SK-N-SH (cell line): ENCODE measurements around the gene ZNF385C. TPM values are rescaled to one million over a fixed set of nuclear protein-coding genes. Genes with fewer than 3 reads are reported as not detected.

ENCODE experiments used
- CTCF ChIA-PET: fragments of 300-600, 350-600 bp; formaldehyde crosslinking; extraction: SDS; loops from one replicate; lab custom pipeline; 2021; lab: Yijun Ruan, JAX
- POLR2A ChIA-PET: fragments of 350-600 bp; sonication (Branson Sonifier 250); formaldehyde crosslinking; extraction: SDS; loops from one replicate; lab custom pipeline; 2020; ENCODE audit warnings: antibody characterized with exemption, inconsistent platforms; lab: Yijun Ruan, JAX
- DNase-seq: peaks from one replicate; pipeline ENCODE4 v3.0.0; 2012
- H2AFZ ChIP-seq: fragments of 200-600 bp; sonication (generic); 2 replicates; pipeline ENCODE4 v1.8.1; 2016; ENCODE audit warnings: antibody characterized with exemption, mild to moderate bottlenecking, low read depth
- H3F3A ChIP-seq: fragments of 200-600 bp; sonication (generic); replicated peaks from 2 replicates; pipeline ENCODE3; 2016; ENCODE audit warnings: antibody characterized with exemption, mild to moderate bottlenecking; ENCODE audit not compliant: insufficient read depth
- H3K27ac ChIP-seq, 2 experiments: fragments of 200-500 bp in 1 of 2; fragments of 200-600 bp in 1 of 2; sonication (Bioruptor generic) in 1 of 2; sonication (generic), shearing (Covaris generic) in 1 of 2; 2 replicates each; pipeline versions ENCODE4 v1.5.1 to v1.6.1; 2014 to 2016; ENCODE audit warnings: low read depth in 2 of 2, inconsistent platforms in 1 of 2, low read length in 1 of 2, mild to moderate bottlenecking in 1 of 2, mixed read lengths in 1 of 2
- H3K27me3 ChIP-seq: fragments of 200-600 bp; sonication (generic), shearing (Covaris generic); 2 replicates; pipeline ENCODE4 v1.6.1; 2016; ENCODE audit warnings: mixed run types; ENCODE audit not compliant: insufficient read depth
- H3K36me3 ChIP-seq, 2 experiments: fragments of 200-500 bp in 1 of 2; fragments of 200-600 bp in 1 of 2; sonication (Bioruptor generic) in 1 of 2; sonication (generic) in 1 of 2; replicated peaks in 1 of 2; 2 replicates each; pipeline versions ENCODE3 to v1.5.1; 2014 to 2016; ENCODE audit warnings: low read length in 1 of 2, mild to moderate bottlenecking in 1 of 2; ENCODE audit not compliant: insufficient read depth in 2 of 2, control insufficient read depth in 1 of 2
- H3K4me1 ChIP-seq, 2 experiments: fragments of 200-500 bp in 1 of 2; fragments of 200-600 bp in 1 of 2; sonication (Bioruptor generic) in 1 of 2; sonication (generic), shearing (Covaris generic) in 1 of 2; 2 replicates each; pipeline versions ENCODE4 v1.5.1 to v1.6.1; 2014 to 2016; ENCODE audit warnings: low read depth in 1 of 2, low read length in 1 of 2, mixed run types in 1 of 2; ENCODE audit not compliant: insufficient read depth in 2 of 2, control insufficient read depth in 1 of 2
- H3K4me2 ChIP-seq: fragments of 200-600 bp; sonication (generic), shearing (Covaris generic); 2 replicates; pipeline ENCODE4 v1.6.1; 2017; ENCODE audit warnings: mixed run types
- H3K4me3 ChIP-seq, 2 experiments: fragments of 200-500 bp in 1 of 2; fragments of 200-600 bp in 1 of 2; sonication (Bioruptor generic) in 1 of 2; sonication (generic), shearing (Covaris generic) in 1 of 2; 2 replicates each; pipeline versions ENCODE4 v1.5.1 to v1.8.1; 2014 to 2016; ENCODE audit warnings: low read depth in 2 of 2, inconsistent platforms in 1 of 2, low read length in 1 of 2, mild to moderate bottlenecking in 1 of 2, mixed read lengths in 1 of 2, moderate library complexity in 1 of 2
- H3K79me2 ChIP-seq: fragments of 200-600 bp; sonication (generic); 2 replicates; pipeline ENCODE4 v1.8.1; 2017; ENCODE audit warnings: mild to moderate bottlenecking; ENCODE audit not compliant: insufficient read depth
- H3K9ac ChIP-seq: fragments of 200-600 bp; sonication (generic); 2 replicates; pipeline ENCODE4 v1.6.1; 2017; ENCODE audit warnings: mixed run types
- H3K9me2 ChIP-seq: fragments of 200-600 bp; sonication (generic); 2 replicates; pipeline ENCODE4 v1.6.1; 2017; ENCODE audit warnings: mixed run types
- H3K9me3 ChIP-seq: fragments of 200-600 bp; sonication (generic); 2 replicates; pipeline ENCODE4 v1.6.1; 2017; ENCODE audit warnings: mixed run types, mild to moderate bottlenecking, moderate library complexity
- H4K20me1 ChIP-seq: fragments of 200-600 bp; sonication (generic); 2 replicates; pipeline ENCODE4 v1.6.1; 2017; ENCODE audit warnings: mild to moderate bottlenecking, mixed run types; ENCODE audit not compliant: insufficient read depth
- FOXM1 ChIP-seq: IDR thresholded peaks from 2 replicates; pipeline ENCODE4 v1.4.0; 2012; ENCODE audit warnings: low read depth, mild to moderate bottlenecking
- GATA2 ChIP-seq: sonication (generic); formaldehyde crosslinking; IDR thresholded peaks from 2 replicates; pipeline ENCODE4 v1.5.0; 2020; ENCODE audit warnings: mild to moderate bottlenecking, missing genetic modification reagents
- POLR2AphosphoS5 ChIP-seq: IDR thresholded peaks from 2 replicates; pipeline ENCODE4 v1.6.1; 2012; ENCODE audit warnings: low read depth, low read length
- ZBTB33 ChIP-seq: IDR thresholded peaks from 2 replicates; pipeline ENCODE4 v1.4.0; 2012; ENCODE audit warnings: low read depth, borderline replicate concordance
- WGBS: methylation state at CpG from one replicate; pipeline ENCODE4 v1.1.6; 2017; ENCODE audit warnings: low lambda C conversion rate; 5-methylcytosine and 5-hydroxymethylcytosine counted together
- polyA plus RNA-seq, 3 experiments: library from polyadenylated mRNA; depleted of rRNA; stranded (reverse); fragments of >200 nt; gene quantifications; 2 replicates each; pipeline ENCODE4 v1.2.3, GENCODE V29; 2012

ZNF385C gene
- polyA plus RNA-seq, 1 of the 3 experiments (the other 2 are of a cell fraction), result 0.05 TPM

GRCh38 chr17:42124256-42124655, 26.0 kb upstream of the ZNF385C start:
- no peaks in the 10 kb centered on the region for H3K9me3 ChIP-seq
- H3K27me3 ChIP-seq, result no peaks in the 10 kb centered on the region
- H3K9ac ChIP-seq, result no peak overlapping the region
- ChIA-PET CTCF (no interaction called here), POLR2A (no interaction called here)
- peaks cover 0 to 11% of the 10 kb centered on the region in 2 experiments; a peak in 1 of 4 replicates for H3K4me1 ChIP-seq
- no peaks in the 10 kb centered on the region for H3K9me2 ChIP-seq
- 0 out of 2 replicates have a peak, but pooled peaks cover 5% of the 10 kb centered on the region for H3K79me2 ChIP-seq
- WGBS, result 95% methylated on average over 3 of the region's 3 CpGs
- H3F3A ChIP-seq, result peaks cover 3% of the 10 kb centered on the region
- no peak overlapping the region for H3K4me3 ChIP-seq
- no peak overlapping the region for H3K27ac ChIP-seq
- TF ChIP-seq FOXM1, result no peak
- no peak for TF ChIP-seq ZBTB33
- no peak overlapping the region for H3K4me2 ChIP-seq
- no peak for DNase-seq
- no peaks in the 10 kb centered on the region for H4K20me1 ChIP-seq
- no peak overlapping the region for H2AFZ ChIP-seq
- peaks cover 22 to 34% of the 10 kb centered on the region in 2 experiments for H3K36me3 ChIP-seq

GRCh38 chr17:42122371-42123303, 24.4 kb upstream of the ZNF385C start, which contains the start of gene HSPB9:
Gene HSPB9, plus strand, starts transcription at chr17:42122804. Its CDS starts 47 bp downstream, at chr17:42122851.
- H2AFZ ChIP-seq, result no peak within 1 kb of the TSS
- H3K4me2 ChIP-seq, result no peak within 1 kb of the TSS; the same call in 1 of the 2 replicates
- POLR2A ChIA-PET, result no interaction called here
- H3K36me3 ChIP-seq, result peaks cover 19 to 34% of the 10 kb centered on the region in 2 experiments
- no peaks in the 10 kb centered on the region for H3K79me2 ChIP-seq
- peak; percentile 16; the same call in 1 of the 2 replicates for TF ChIP-seq POLR2AphosphoS5
- TF ChIP-seq GATA2 (CRISPR knock-in tag), result no peak
- TF ChIP-seq, all 33 proteins: peak for 1
- no peak for DNase-seq
- H4K20me1 ChIP-seq, result no peaks in the 10 kb centered on the region
- peaks cover 0 to 11% of the 10 kb centered on the region in 2 experiments; a peak in 1 of 4 replicates for H3K4me1 ChIP-seq
- H3K9me2 ChIP-seq, result no peaks in the 10 kb centered on the region
- H3K4me3 ChIP-seq, result no peak within 1 kb of the TSS
- H3K27ac ChIP-seq, result no peak within 1 kb of the TSS
- CTCF ChIA-PET, result interaction anchor here (1.1 to 29.9 kb wide), 3 partner anchors 11 to 99 kb away, joined by 3 to 496 read pairs (median 7); partner anchors contain the start of genes DNAJC7 and NKIRAS2
- H3F3A ChIP-seq, result peaks cover 3% of the 10 kb centered on the region
- no peaks in the 10 kb centered on the region for H3K27me3 ChIP-seq
- H3K9me3 ChIP-seq, result no peaks in the 10 kb centered on the region
- 95% methylated on average over 43 of the region's 61 CpGs for WGBS
- no peak within 1 kb of the TSS for H3K9ac ChIP-seq
